Motor neuron (in vitro differentiated cells): ENCODE results near the gene SPAG9. TPM values are rescaled to one million over a fixed set of nuclear protein-coding genes. Genes with fewer than 3 reads are reported as not detected.
A peak's percentile ranks its signal among the peaks of the same experiment; 100 is the strongest.
"Not testable (repeated sequence)": the region's sequence is repeated elsewhere in the genome, so short reads cannot be mapped to it uniquely, and the experiment has no call there.

Source experiments
- ATAC-seq, 8 experiments: fragments of 200-7000 bp; cut with Tn5 transposase; replicated peaks in 6 of 8; 2 replicates each; pipeline ENCODE4 v1.8.0; 2021; ENCODE audit warnings: mild to moderate bottlenecking in 8 of 8, moderate library complexity in 8 of 8
- H3K27ac ChIP-seq, 2 donors: fragments of 250-450 bp; sonication (Bioruptor Pico); 2 replicates each; pipeline ENCODE4 v1.9.0; 2021; ENCODE audit warnings: antibody characterized with exemption in 2 of 2, mild to moderate bottlenecking in 2 of 2, moderate library complexity in 1 of 2
- H3K4me1 ChIP-seq, 2 donors: fragments of 250-450 bp; sonication (Bioruptor Pico); replicated peaks in 1 of 2; 2 replicates each; pipeline ENCODE4 v1.6.1; 2021; ENCODE audit warnings: antibody characterized with exemption in 2 of 2, mild to moderate bottlenecking in 2 of 2, moderate library complexity in 1 of 2
- H3K4me3 ChIP-seq, 5 donors: fragments of 250-450 bp; sonication (Bioruptor Pico); 2 replicates each; pipeline ENCODE4 v1.9.0; 2021; ENCODE audit warnings: antibody characterized with exemption in 5 of 5, mild to moderate bottlenecking in 5 of 5, moderate library complexity in 4 of 5
- WGBS, 10 experiments: fragments of 450-650 bp; shearing (Covaris generic); methylation state at CpG; one replicate each; pipeline ENCODE4 v1.0.0; 2022; 5-methylcytosine and 5-hydroxymethylcytosine counted together
- in situ Hi-C, 9 experiments: fragments of 400-800 bp; cut with MboI; loops; one replicate each; pipeline ENCODE4 v1.15.0; 2021; ENCODE audit warnings: low sequenced_read_pairs in 9 of 9, low pct_unique_long_range_greater_than_20kb in 2 of 9; ENCODE audit not compliant: unreplicated experiment in 9 of 9
- total RNA-seq, 8 experiments: library from RNA; unstranded; fragments of 300-600 nt; gene quantifications; 2 replicates each; pipeline versions ENCODE4 v1.2.3 to v1.2.4, GENCODE V29; 2022

SPAG9 gene
- total RNA-seq, 8 experiments from 2014 or later = 94.7 to 214 (median 139) TPM

GRCh38 chr17:51122473-51123115 lies 1.9 kb upstream of the SPAG9 start:
- H3K27ac ChIP-seq, H3K4me3 ChIP-seq, ATAC-seq, in situ Hi-C loops: not testable (repeated sequence)
- WGBS, 10 experiments = 77 to 100% (median 98%) methylated on average over 3 to 10 of the region's 10 CpGs
- H3K4me1 ChIP-seq = peaks cover 6 to 17% of the 10 kb centered on the region in 2 donors

GRCh38 chr17:51121620-51122472 lies 1.2 kb upstream of the SPAG9 start:
- H3K4me3 ChIP-seq = peak overlapping the region; percentile 61 to 98 (median 85)
- in situ Hi-C loops = no loop called here
- peaks cover 6 to 17% of the 10 kb centered on the region in 2 donors for H3K4me1 ChIP-seq
- 3 to 59% (median 40%) methylated on average over 4 to 22 of the region's 23 CpGs for WGBS, 10 experiments
- H3K27ac ChIP-seq = peak overlapping the region; percentile 87
- ATAC-seq = peak; percentile 50 to 73 (median 66)

- Histone ChIP-seq H3K27ac (peak overlapping the region; percentile 78 to 88), H3K4me3 (peak overlapping the region; percentile 61 to 98 (median 85)), H3K4me1 (peaks cover 6 to 17% of the 10 kb centered on the region in 2 donors)
- in situ Hi-C loops = no loop called here
- WGBS, 10 experiments = 0 to 3% methylated on average over 8 of the region's 42 CpGs; no CpG with 5 or more reads in 8 of the 10 experiments
- ATAC-seq = peak; percentile 4 to 51 (median 46)
Observed at GRCh38 chr17:51120357-51120738, 320 bp downstream of the SPAG9 start.

- WGBS, 10 experiments = 0 to 5% (median 1%) methylated on average over 2 to 19 of the region's 49 CpGs
- Histone ChIP-seq H3K27ac (peak overlapping the region; percentile 78 to 88), H3K4me3 (peak overlapping the region; percentile 61 to 98 (median 85)), H3K4me1 (peaks cover 6 to 17% of the 10 kb centered on the region in 2 donors)
- peak; percentile 0 to 10 (median 4) for ATAC-seq
- in situ Hi-C loops = no loop called here
Observed at GRCh38 chr17:51119415-51120356, 982 bp downstream of the SPAG9 start.

- in situ Hi-C loops = no loop called here
- Histone ChIP-seq H3K27ac (no peak overlapping the region), H3K4me1 (peaks cover 6 to 17% of the 10 kb centered on the region in 2 donors), H3K4me3 (peak overlapping the region in 3 of 5 donors; percentile 72 to 98 (median 91))
- WGBS, 10 experiments = 33 to 94% (median 68%) methylated on average over 3 to 12 of the region's 14 CpGs
- no peak for ATAC-seq
Observed at GRCh38 chr17:51118330-51119195, 2.1 kb downstream of the SPAG9 start.

- H3K4me1 ChIP-seq = peaks cover 6 to 9% of the 10 kb centered on the region in 2 donors
- ATAC-seq = no peak
- in situ Hi-C loops = no loop called here
- H3K27ac ChIP-seq = no peak overlapping the region
- H3K4me3 ChIP-seq = no peak overlapping the region
- WGBS, 10 experiments = 53 to 100% (median 100%) methylated on average over 1 to 4 of the region's 4 CpGs; no CpG with 5 or more reads in 1 of the 10 experiments
Observed at GRCh38 chr17:51115179-51115578, 5.5 kb downstream of the SPAG9 start.

GRCh38 chr17:51112303-51113222 lies 8.1 kb downstream of the SPAG9 start:
- in situ Hi-C loops, H3K27ac ChIP-seq, H3K4me1 ChIP-seq, H3K4me3 ChIP-seq: not testable (repeated sequence)
- ATAC-seq = peak in 2 of 8 experiments; percentile 5 to 8
- WGBS, 10 experiments = 78 to 98% (median 90%) methylated on average over 6 to 13 of the region's 16 CpGs; no CpG with 5 or more reads in 1 of the 10 experiments

GRCh38 chr17:51107778-51108177 lies 12.9 kb downstream of the SPAG9 start:
- no peak for ATAC-seq
- no peaks in the 10 kb centered on the region for H3K4me1 ChIP-seq
- in situ Hi-C loops = no loop called here
- 100% methylated on average over 1 of the region's 1 CpG; no CpG with 5 or more reads in 4 of the 10 experiments for WGBS, 10 experiments
- no peak overlapping the region for H3K27ac ChIP-seq
- no peak overlapping the region for H3K4me3 ChIP-seq

- Histone ChIP-seq H3K27ac (no peak overlapping the region), H3K4me1 (no peaks in the 10 kb centered on the region), H3K4me3 (no peak overlapping the region)
- no peak for ATAC-seq
- in situ Hi-C loops = no loop called here
- WGBS, 10 experiments = 0 to 100% (median 80%) methylated on average over 1 to 2 of the region's 2 CpGs; no CpG with 5 or more reads in 3 of the 10 experiments
Observed at GRCh38 chr17:51103451-51103850, 17.2 kb downstream of the SPAG9 start.

GRCh38 chr17:51103050-51103449 lies 17.6 kb downstream of the SPAG9 start:
- Histone ChIP-seq H3K4me1 (no peaks in the 10 kb centered on the region), H3K27ac (no peak overlapping the region), H3K4me3 (no peak overlapping the region)
- in situ Hi-C loops = no loop called here
- ATAC-seq = no peak
- 33 to 86% (median 61%) methylated on average over 1 to 3 of the region's 3 CpGs for WGBS, 10 experiments

- Histone ChIP-seq H3K4me1 (no peaks in the 10 kb centered on the region), H3K4me3 (no peak overlapping the region), H3K27ac (no peak overlapping the region)
- 71 to 100% (median 92%) methylated on average over 1 to 4 of the region's 4 CpGs; no CpG with 5 or more reads in 4 of the 10 experiments for whole genome bisulfite sequencing, 10 experiments
- ATAC-seq = no peak
- in situ Hi-C loops = no loop called here
Observed at GRCh38 chr17:51097708-51098446, 22.8 kb downstream of the SPAG9 start.
